ENCODE measurements around the gene GALNT10.

The GALNT10 gene

GRCh38 chr5:154324033-154324432, 133.5 kb downstream of the GALNT10 start:
- no peak for DNase-seq (ENCODE audit: low read depth)

GRCh38 chr5:154325566-154325965, 135.0 kb downstream of the GALNT10 start:
- DNase-seq (ENCODE audit: low read depth), result no peak

- no peak for DNase-seq (ENCODE audit: low read depth)
These were observed 138.5 kb downstream of the GALNT10 start for GRCh38 chr5:154329062-154329461.

- DNase-seq (ENCODE audit: low read depth), result no peak
These were observed 139.0 kb downstream of the GALNT10 start for GRCh38 chr5:154329519-154330040.

GRCh38 chr5:154330097-154330667, 139.6 kb downstream of the GALNT10 start:
- no peak for DNase-seq (ENCODE audit: low read depth)

- DNase-seq (ENCODE audit: low read depth), result no peak
These were observed 140.7 kb downstream of the GALNT10 start for GRCh38 chr5:154331232-154331631.

GRCh38 chr5:154331924-154332323, 141.4 kb downstream of the GALNT10 start:
- no peak for DNase-seq (ENCODE audit: low read depth)

- DNase-seq (ENCODE audit: low read depth), result no peak
These were observed 141.9 kb downstream of the GALNT10 start for GRCh38 chr5:154332451-154332850.

GRCh38 chr5:154333016-154333415, 142.5 kb downstream of the GALNT10 start:
- no peak for DNase-seq (ENCODE audit: low read depth)

GRCh38 chr5:154334406-154335064, 144.0 kb downstream of the GALNT10 start:
- no peak for DNase-seq (ENCODE audit: low read depth)

- no peak for DNase-seq (ENCODE audit: low read depth)
These were observed 144.5 kb downstream of the GALNT10 start for GRCh38 chr5:154335065-154335448.

- DNase-seq (ENCODE audit: low read depth), result no peak
These were observed 151.1 kb downstream of the GALNT10 start for GRCh38 chr5:154341620-154342019.

- DNase-seq (ENCODE audit: low read depth), result no peak
These were observed 151.7 kb downstream of the GALNT10 start for GRCh38 chr5:154342211-154342610.

GRCh38 chr5:154342963-154343362, 152.4 kb downstream of the GALNT10 start:
- DNase-seq (ENCODE audit: low read depth), result no peak

- DNase-seq (ENCODE audit: low read depth), result no peak
These were observed 153.9 kb downstream of the GALNT10 start for GRCh38 chr5:154344461-154344860.

GRCh38 chr5:154345255-154345952, 154.9 kb downstream of the GALNT10 start:
- no peak for DNase-seq (ENCODE audit: low read depth)

GRCh38 chr5:154346427-154346826, 155.9 kb downstream of the GALNT10 start:
- DNase-seq (ENCODE audit: low read depth), result no peak

GRCh38 chr5:154349626-154350264, 159.2 kb downstream of the GALNT10 start:
- DNase-seq (ENCODE audit: low read depth), result no peak

GRCh38 chr5:154351141-154351540, 160.6 kb downstream of the GALNT10 start:
- no peak for DNase-seq (ENCODE audit: low read depth)

GRCh38 chr5:154351566-154351965, 161.0 kb downstream of the GALNT10 start:
- no peak for DNase-seq (ENCODE audit: low read depth)

GRCh38 chr5:154352960-154353548, 162.5 kb downstream of the GALNT10 start:
- no peak for DNase-seq (ENCODE audit: low read depth)

- DNase-seq (ENCODE audit: low read depth), result no peak
These were observed 164.6 kb downstream of the GALNT10 start for GRCh38 chr5:154355129-154355611.

All from stimulated activated CD8-positive, alpha-beta memory T cell treated with anti-CD3 and anti-CD28 coated beads, Interleukin-12 subunit alpha, Interleukin-12 subunit beta, amount 100 ng/mL, for 1 hour (primary cell).